Spinal cord (tissue), 10 donors: ENCODE measurements around the gene PIGQ. TPM values are rescaled to one million over a fixed set of nuclear protein-coding genes. Genes with fewer than 3 reads are reported as not detected.
A peak's percentile ranks its signal among the peaks of the same experiment; 100 is the strongest.

ENCODE experiments used
- DNase-seq, 6 donors: peaks; one replicate each; pipeline versions ENCODE4 v3.0.0 to v3.0.0-alpha.2; 2013 to 2015; ENCODE audit warnings: low spot score in 6 of 6, low read depth in 4 of 6
- H3K27ac ChIP-seq: one replicate; pipeline ENCODE4 v1.5.1; 2013; ENCODE audit warnings: low read depth, low read length, control low read depth
- H3K27me3 ChIP-seq: one replicate; pipeline ENCODE4 v1.6.1; 2013; ENCODE audit warnings: low read length; ENCODE audit not compliant: control insufficient read depth, insufficient read depth
- H3K36me3 ChIP-seq: one replicate; pipeline ENCODE4 v1.6.1; 2013; ENCODE audit warnings: low read length; ENCODE audit not compliant: control insufficient read depth, insufficient read depth
- H3K4me1 ChIP-seq: one replicate; pipeline ENCODE4 v1.6.1; 2013; ENCODE audit warnings: low read length; ENCODE audit not compliant: control insufficient read depth, insufficient read depth
- H3K4me3 ChIP-seq: one replicate; pipeline ENCODE4 v1.5.1; 2013; ENCODE audit warnings: low read depth, low read length, control low read depth
- H3K9me3 ChIP-seq: one replicate; pipeline ENCODE4 v1.6.1; 2013; ENCODE audit warnings: low read length; ENCODE audit not compliant: control insufficient read depth, insufficient read depth
- WGBS: methylation state at CpG from one replicate; pipeline ENCODE4 v1.1.5; 2013; ENCODE audit warnings: missing lambda C conversion rate; ENCODE audit not compliant: insufficient coverage; 5-methylcytosine and 5-hydroxymethylcytosine counted together
- polyA plus RNA-seq, 2 donors: library from polyadenylated mRNA; unstranded; fragments of 120-200 nt; gene quantifications; one replicate each; pipeline ENCODE4 v1.2.1, GENCODE V29; 2013; ENCODE audit not compliant: insufficient read length in 2 of 2
- total RNA-seq, 2 donors: library from RNA; depleted of rRNA in 1 of 2; stranded (reverse); fragments of 120-200 nt in 1 of 2; fragments of >200 nt in 1 of 2; gene quantifications; one replicate each; pipeline versions ENCODE4 v1.2.3 to v1.2.4, GENCODE V29; 2013 to 2014
- donor health status: healthy.

Gene PIGQ
- total and polyA plus RNA-seq, 4 donors: 19.1 to 85.7 (median 53.7) TPM

DNA sequence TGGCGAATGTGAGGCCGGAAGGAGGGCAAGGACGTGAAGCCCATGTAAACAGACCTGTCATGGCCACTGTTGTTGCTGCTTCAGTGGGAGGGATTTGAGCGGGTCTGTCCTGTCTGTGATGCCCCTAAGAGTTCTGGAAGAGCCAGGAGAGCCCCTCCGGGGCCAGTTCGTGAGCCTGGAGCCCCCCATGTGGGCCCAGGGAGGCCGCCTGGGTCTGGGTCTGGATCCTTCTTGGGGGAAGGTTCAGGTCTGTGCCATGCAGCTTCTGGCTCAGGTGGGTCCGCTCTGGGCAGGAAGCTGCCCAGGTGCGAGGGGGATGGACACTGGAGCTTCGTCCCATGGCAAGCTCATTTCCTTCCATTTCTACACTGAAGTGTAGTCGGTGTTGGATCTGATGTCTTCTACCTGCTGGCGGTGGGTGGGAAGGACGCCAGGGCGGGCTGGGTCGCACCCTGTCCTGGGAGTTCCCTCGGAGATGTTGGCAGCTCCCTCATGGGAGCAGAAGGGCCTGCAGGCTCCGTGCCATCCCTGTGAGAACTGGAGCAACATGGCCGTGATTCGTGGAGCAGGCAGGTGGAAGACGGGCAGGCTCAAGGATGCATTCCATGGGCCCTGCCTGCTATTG is 49.8 kb downstream of the PIGQ start:
- no peak for DNase-seq
- 94% methylated on average over 20 of the region's 20 CpGs for WGBS
- no peak overlapping the region for H3K27ac ChIP-seq
- no peaks in the 10 kb centered on the region for H3K9me3 ChIP-seq
- H3K4me3 ChIP-seq: no peak overlapping the region
- H3K27me3 ChIP-seq: no peaks in the 10 kb centered on the region
- H3K4me1 ChIP-seq: peaks cover 16% of the 10 kb centered on the region
- H3K36me3 ChIP-seq: peaks cover 46% of the 10 kb centered on the region

DNA sequence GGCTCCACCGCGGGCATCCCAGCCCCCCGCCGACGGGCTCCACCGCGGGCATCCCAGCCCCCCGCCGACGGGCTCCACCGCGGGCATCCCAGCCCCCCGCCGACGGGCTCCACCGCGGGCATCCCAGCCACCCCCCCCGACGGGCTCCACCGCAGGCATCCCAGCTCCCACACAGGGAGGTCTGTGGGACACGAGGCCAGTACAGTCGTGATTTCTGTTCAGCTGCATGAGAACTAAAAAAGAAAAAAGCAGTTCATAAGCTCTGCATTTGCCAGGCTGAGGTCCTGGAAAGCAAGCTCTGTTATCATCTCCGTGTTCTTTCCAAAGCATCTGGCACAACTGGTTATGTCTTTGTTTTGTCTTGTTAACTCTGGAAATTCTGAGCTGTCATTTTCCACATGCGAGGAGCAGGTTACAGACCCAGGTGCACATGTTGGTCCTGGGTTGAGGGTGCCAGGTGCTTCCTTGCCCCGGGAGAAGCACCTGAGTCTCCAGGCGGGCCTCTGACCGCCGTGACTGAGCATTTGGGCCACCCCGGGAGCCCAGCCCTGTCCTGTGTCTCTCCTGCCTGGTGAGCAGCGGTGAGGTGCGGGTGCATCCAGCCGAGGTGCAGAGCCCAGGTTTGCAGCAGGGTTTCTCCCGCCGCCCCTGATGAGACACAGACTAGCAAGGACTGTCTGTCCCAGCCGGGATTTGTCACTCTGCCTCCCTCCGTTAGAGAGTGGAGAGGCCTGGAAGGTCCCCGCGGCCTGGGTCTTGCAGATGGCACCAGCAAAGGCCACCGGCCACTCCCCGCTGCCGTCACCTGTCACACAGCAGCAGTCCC is 51.1 kb downstream of the PIGQ start:
- WGBS: 79% methylated on average over 26 of the region's 41 CpGs
- Histone ChIP-seq H3K9me3 (no peaks in the 10 kb centered on the region), H3K36me3 (peaks cover 54% of the 10 kb centered on the region), H3K4me3 (no peak overlapping the region), H3K4me1 (peaks cover 19% of the 10 kb centered on the region), H3K27me3 (no peaks in the 10 kb centered on the region), H3K27ac (no peak overlapping the region)
- DNase-seq: no peak

GRCh38 chr16:621526-622105 is 51.8 kb downstream of the PIGQ start:
- WGBS: 72% methylated on average over 21 of the region's 21 CpGs
- DNase-seq: no peak
- H3K27ac ChIP-seq: no peak overlapping the region

GRCh38 chr16:622920-623280 is 53.1 kb downstream of the PIGQ start:
- no peak overlapping the region for H3K27ac ChIP-seq
- no peak for DNase-seq
- WGBS: 90% methylated on average over 12 of the region's 17 CpGs

More at GRCh38 chr16:621526-622105, 51.8 kb downstream of the PIGQ start:
- Histone ChIP-seq H3K4me3 (no peak overlapping the region), H3K9me3 (no peaks in the 10 kb centered on the region), H3K27me3 (no peaks in the 10 kb centered on the region), H3K4me1 (peaks cover 19% of the 10 kb centered on the region), H3K36me3 (peaks cover 60% of the 10 kb centered on the region)

DNA sequence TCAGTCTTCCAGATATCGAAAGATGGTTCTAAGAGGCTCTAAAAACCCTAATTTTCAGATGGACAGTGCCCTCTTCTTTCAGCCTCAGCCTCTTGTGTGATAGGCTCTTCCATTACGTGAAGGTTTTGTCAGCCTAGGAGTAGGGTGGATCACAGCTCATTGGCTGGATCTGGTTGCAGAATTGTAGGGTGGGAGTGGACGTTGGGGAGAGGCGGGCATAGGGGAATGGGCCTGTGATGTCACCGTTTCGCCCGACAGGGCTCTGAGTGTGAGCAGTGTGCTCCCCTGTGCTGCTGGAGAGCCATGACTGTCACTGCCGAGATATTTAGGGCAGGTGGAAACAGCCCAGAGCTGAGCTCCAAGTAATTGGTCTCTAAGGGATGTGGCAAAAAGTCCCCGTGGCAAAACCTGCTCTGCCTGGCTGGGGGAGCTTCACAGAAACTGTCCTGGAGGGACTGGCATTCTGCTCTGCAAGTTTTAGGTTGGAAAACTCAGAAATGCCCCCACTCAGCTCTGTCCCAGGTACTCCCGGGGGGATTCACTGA is 54.8 kb downstream of the PIGQ start:
- Histone ChIP-seq H3K9me3 (no peaks in the 10 kb centered on the region), H3K4me3 (no peak overlapping the region), H3K4me1 (peaks cover 30% of the 10 kb centered on the region), H3K36me3 (peaks cover 66% of the 10 kb centered on the region), H3K27me3 (no peaks in the 10 kb centered on the region), H3K27ac (no peak overlapping the region)
- WGBS: 67% methylated on average over 10 of the region's 10 CpGs
- peak in 1 of 6 donors; percentile 50 for DNase-seq

More at GRCh38 chr16:622920-623280, 53.1 kb downstream of the PIGQ start:
- Histone ChIP-seq H3K4me3 (no peak overlapping the region), H3K9me3 (no peaks in the 10 kb centered on the region), H3K4me1 (peaks cover 19% of the 10 kb centered on the region), H3K27me3 (no peaks in the 10 kb centered on the region), H3K36me3 (peaks cover 60% of the 10 kb centered on the region)

DNA sequence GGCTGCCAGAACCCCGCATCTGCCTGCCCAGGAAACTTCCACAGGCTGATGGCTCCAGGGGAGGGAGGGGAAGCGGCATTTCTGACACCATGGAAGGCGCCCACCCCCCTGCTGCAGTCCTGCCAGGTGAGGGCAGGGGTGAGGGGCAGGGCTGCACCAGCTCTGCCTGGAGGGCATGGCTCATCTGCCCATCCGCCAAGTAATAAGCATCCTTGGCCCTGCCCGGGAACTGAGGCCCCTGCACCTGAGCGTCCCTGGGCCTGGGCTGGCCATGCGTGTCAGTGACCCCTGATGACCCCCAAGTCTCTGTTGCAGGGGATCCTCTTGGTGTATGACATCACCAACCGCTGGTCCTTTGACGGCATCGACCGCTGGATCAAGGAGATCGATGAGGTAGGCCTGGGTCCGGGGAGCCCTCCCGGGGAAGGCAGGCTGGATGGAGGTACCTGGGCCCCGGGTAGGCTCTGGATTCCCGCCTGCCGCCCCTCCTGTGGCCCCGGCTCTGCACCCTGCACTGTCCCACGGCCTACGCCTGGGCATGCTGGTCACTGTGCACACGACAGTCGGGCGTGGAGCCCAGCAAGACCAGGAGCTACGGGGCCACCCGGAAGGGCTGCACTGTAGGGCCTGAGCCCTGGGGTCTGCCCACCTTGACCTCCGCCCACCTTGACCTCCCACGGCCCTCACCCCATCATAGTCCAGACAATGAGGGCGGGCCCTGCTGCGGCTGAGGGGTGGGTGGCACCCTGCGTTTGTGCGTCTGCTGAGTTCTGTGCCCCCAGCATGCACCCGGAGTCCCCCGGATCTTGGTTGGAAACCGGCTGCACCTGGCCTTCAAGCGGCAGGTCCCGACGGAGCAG is 55.6 kb downstream of the PIGQ start:
- no peak overlapping the region for H3K27ac ChIP-seq
- H3K36me3 ChIP-seq: peaks cover 71% of the 10 kb centered on the region
- no peak for DNase-seq
- no peak overlapping the region for H3K4me3 ChIP-seq
- H3K4me1 ChIP-seq: peaks cover 37% of the 10 kb centered on the region
- H3K9me3 ChIP-seq: no peaks in the 10 kb centered on the region
- no peaks in the 10 kb centered on the region for H3K27me3 ChIP-seq
- WGBS: 92% methylated on average over 37 of the region's 37 CpGs

GRCh38 chr16:625977-626765 is 56.4 kb downstream of the PIGQ start:
- Histone ChIP-seq H3K4me1 (peaks cover 43% of the 10 kb centered on the region), H3K27ac (no peak overlapping the region), H3K36me3 (peaks cover 75% of the 10 kb centered on the region), H3K9me3 (no peaks in the 10 kb centered on the region), H3K27me3 (no peaks in the 10 kb centered on the region), H3K4me3 (no peak overlapping the region)
- no peak for DNase-seq
- WGBS: 95% methylated on average over 35 of the region's 35 CpGs

- no peak for DNase-seq
- Histone ChIP-seq H3K9me3 (no peaks in the 10 kb centered on the region), H3K36me3 (peaks cover 68% of the 10 kb centered on the region), H3K4me3 (no peak overlapping the region), H3K4me1 (peaks cover 37% of the 10 kb centered on the region), H3K27me3 (no peaks in the 10 kb centered on the region), H3K27ac (no peak overlapping the region)
- WGBS: 91% methylated on average over 29 of the region's 29 CpGs
Measured at GRCh38 chr16:626787-627453, 57.2 kb downstream of the PIGQ start.
